ENCODE data around the gene CD44. TPM values are rescaled to one million over a fixed set of nuclear protein-coding genes. Genes with fewer than 3 reads are reported as not detected.

The CD44 gene
- total RNA-seq, 2 donors from 2014 or later, result 408 to 664 TPM

DNA sequence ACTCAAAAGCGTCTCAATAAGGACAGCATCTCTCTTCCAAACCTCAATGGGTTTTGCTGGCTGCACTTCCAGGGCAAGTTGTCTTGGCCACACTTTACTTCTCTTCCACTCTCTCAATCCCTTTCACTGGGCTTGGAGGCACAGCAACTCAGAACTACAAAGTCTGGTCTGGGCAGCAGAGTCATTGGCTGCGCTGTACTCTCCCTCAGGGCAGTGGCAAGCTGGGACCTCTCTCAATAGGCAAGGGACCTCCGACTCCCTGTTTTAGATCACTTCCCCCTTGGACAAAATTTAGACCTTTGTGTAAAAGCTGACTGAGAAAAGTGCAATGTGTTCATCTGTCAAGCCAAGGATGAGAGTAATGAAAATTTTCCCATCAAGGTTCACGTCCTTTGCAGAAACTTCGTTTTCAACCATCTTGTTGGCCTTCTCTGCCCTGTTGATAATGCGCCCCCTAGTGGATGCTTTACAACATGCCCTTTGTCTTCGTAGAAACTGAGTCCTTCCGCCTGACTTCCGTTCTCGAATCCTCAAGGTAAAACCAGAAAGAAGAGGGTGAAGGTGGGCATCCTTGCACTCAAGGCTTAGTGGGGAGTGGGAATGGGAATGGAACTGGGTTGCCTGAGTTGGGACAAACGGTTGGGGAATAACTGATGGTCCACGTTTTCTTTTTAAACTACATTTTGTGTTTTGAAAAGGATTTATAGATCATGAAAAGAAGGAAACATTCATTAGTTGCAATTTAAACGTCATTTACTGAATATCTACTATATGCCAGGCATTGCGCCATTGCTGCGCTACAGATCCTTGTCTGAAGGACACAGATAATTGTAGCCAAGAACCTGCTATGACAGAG, 99.1 kb downstream of the CD44 start:
- H3K9me3 Mint-ChIP-seq, result peaks cover 3% of the 10 kb centered on the region
- H3K27ac Mint-ChIP-seq, result peak overlapping the region; percentile 28

GRCh38 chr11:35238882-35239281, 99.9 kb downstream of the CD44 start:
- H3K27me3 Mint-ChIP-seq, result no peaks in the 10 kb centered on the region
- no peak for ATAC-seq (replicated peaks)
- peaks cover 3% of the 10 kb centered on the region for H3K9me3 Mint-ChIP-seq
- H3K4me3 Mint-ChIP-seq, result no peak overlapping the region
- H3K27ac Mint-ChIP-seq, result no peak overlapping the region
- H3K36me3 Mint-ChIP-seq (ENCODE audit: low read depth), result no peaks in the 10 kb centered on the region
- peaks cover 55% of the 10 kb centered on the region for H3K4me1 Mint-ChIP-seq

More for the DNA sequence above, 99.1 kb downstream of the CD44 start:
- Mint-ChIP-seq H3K4me3 (peak overlapping the region; percentile 9), H3K36me3 (ENCODE audit: low read depth) (no peaks in the 10 kb centered on the region), H3K27me3 (no peaks in the 10 kb centered on the region), H3K4me1 (peaks cover 53% of the 10 kb centered on the region)
- peak; percentile 28 for ATAC-seq (replicated peaks)

- H3K27me3 Mint-ChIP-seq, result no peaks in the 10 kb centered on the region
- peaks cover 3% of the 10 kb centered on the region for H3K9me3 Mint-ChIP-seq
- no peak overlapping the region for H3K27ac Mint-ChIP-seq
- H3K4me1 Mint-ChIP-seq, result peaks cover 56% of the 10 kb centered on the region
- no peaks in the 10 kb centered on the region for H3K36me3 Mint-ChIP-seq (ENCODE audit: low read depth)
- peak; percentile 18 for ATAC-seq (replicated peaks)
- H3K4me3 Mint-ChIP-seq, result no peak overlapping the region
Observed at GRCh38 chr11:35239471-35240075, 100.6 kb downstream of the CD44 start.

DNA sequence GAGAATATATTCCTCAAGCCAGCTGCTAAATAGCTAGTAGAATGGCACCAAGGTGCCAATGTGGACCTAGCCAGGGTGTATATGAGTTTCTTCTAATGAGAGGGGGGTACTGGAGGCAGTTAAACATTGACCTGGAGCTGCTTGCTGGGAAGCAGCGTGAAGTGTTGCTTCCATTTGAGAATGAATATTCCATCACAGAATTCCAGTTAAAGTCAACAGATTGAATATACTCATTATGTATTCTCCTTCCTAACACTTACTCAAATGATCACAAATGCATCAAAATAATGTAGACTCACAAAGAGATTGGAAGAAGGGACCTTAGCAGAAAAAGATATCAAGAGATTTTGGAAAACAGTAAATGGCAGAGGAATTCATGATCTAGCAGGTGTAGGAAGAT, 102.1 kb downstream of the CD44 start:
- H3K27ac Mint-ChIP-seq, result no peak overlapping the region
- H3K27me3 Mint-ChIP-seq, result no peaks in the 10 kb centered on the region
- no peak for ATAC-seq (replicated peaks)
- H3K9me3 Mint-ChIP-seq, result no peaks in the 10 kb centered on the region
- H3K36me3 Mint-ChIP-seq (ENCODE audit: low read depth), result no peaks in the 10 kb centered on the region
- peaks cover 47% of the 10 kb centered on the region for H3K4me1 Mint-ChIP-seq
- no peak overlapping the region for H3K4me3 Mint-ChIP-seq

DNA sequence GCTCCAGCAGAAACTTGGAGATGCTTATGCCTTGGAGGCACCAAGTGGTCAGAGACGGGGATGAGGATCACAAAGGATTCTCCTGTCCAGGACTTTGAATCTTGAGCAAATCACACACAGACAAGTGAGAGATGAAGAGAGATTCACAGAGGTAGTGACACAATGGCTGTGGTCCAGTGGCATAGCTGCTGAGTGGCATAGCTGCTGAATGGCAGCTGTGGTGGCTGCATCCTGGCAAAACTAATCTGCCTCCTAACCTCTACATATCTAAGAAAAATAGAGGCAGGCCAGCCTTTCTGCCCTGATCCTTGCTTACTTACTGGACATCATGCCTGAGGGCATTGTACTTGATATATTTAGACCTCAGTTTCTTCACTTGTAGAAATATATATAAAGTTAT, 102.6 kb downstream of the CD44 start:
- Mint-ChIP-seq H3K9me3 (no peaks in the 10 kb centered on the region), H3K27ac (no peak overlapping the region), H3K4me1 (peaks cover 47% of the 10 kb centered on the region), H3K4me3 (no peak overlapping the region), H3K36me3 (ENCODE audit: low read depth) (no peaks in the 10 kb centered on the region), H3K27me3 (no peaks in the 10 kb centered on the region)
- ATAC-seq (replicated peaks), result no peak

DNA sequence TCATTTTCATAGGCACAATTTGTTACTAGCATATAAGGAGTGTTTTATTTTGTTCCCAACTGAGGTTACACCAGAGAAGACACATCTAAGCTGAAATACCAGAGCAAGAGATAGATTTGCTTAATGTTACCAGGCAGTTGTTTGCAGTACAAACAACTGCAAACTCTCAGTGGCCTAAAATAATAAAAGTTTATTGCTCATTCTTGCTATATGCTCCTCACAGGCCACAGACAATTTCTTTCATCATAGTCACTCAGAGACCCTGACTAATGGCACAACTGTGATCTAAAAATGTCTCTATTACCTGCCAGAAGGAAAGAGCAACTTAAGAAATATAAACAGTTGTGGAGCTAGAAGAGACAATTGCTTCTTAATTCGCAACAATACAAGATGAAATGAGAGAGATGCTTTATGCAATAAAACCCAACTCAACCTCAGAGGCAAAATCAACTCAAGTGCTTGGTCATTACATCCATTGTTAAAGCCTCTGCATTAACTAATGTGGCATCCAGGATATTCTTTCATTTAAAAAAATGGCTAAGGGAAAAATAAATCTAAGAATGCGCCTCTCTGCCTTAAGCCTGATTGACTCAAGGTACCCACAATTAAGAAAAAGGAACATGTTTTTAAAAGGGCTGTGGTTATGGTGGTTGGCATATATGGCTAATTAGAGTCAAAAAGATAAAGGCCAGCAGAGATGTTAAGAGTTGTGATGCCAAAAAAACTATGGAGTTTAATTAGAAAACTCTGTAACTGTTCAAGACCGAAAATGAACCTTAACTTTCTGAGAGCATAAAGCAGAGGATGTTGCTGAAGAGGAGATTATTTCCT, 103.7 kb downstream of the CD44 start:
- Mint-ChIP-seq H3K9me3 (no peaks in the 10 kb centered on the region), H3K27me3 (no peaks in the 10 kb centered on the region), H3K36me3 (ENCODE audit: low read depth) (no peaks in the 10 kb centered on the region), H3K4me1 (peaks cover 49% of the 10 kb centered on the region), H3K27ac (peak overlapping the region; percentile 49), H3K4me3 (peak overlapping the region; percentile 8)
- peak; percentile 41 for ATAC-seq (replicated peaks)

DNA sequence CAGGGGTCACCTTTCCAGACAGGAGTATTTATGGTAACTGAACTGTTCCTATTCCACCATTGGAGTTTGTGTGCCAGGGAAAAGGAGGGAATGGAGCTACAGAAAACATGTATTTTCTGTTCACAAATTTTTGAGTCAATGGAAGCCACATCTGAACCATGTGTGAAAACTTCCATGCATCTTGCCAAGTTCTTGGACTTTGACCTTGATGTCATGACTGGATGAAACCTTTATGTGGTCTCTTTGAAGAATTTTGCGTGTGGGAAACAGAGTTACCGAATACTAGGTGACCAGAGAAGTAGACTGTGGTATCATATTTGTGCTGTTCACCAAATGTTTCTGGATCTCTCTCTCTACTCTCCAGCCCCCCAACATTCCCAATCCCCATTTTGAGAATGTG, 104.8 kb downstream of the CD44 start:
- Mint-ChIP-seq H3K9me3 (no peaks in the 10 kb centered on the region), H3K27ac (no peak overlapping the region), H3K4me1 (peaks cover 46% of the 10 kb centered on the region), H3K4me3 (no peak overlapping the region), H3K27me3 (no peaks in the 10 kb centered on the region), H3K36me3 (ENCODE audit: low read depth) (no peaks in the 10 kb centered on the region)
- ATAC-seq (replicated peaks), result no peak

- Mint-ChIP-seq H3K4me3 (no peak overlapping the region), H3K9me3 (peaks cover 4% of the 10 kb centered on the region), H3K27ac (no peak overlapping the region), H3K27me3 (no peaks in the 10 kb centered on the region), H3K36me3 (ENCODE audit: low read depth) (no peaks in the 10 kb centered on the region), H3K4me1 (peaks cover 46% of the 10 kb centered on the region)
- ATAC-seq (replicated peaks), result no peak
Observed at GRCh38 chr11:35245056-35245455, 106.1 kb downstream of the CD44 start.

GRCh38 chr11:35245786-35246185, 106.8 kb downstream of the CD44 start:
- ATAC-seq (replicated peaks), result no peak

GRCh38 chr11:35246745-35247144, 107.8 kb downstream of the CD44 start:
- Mint-ChIP-seq H3K4me1 (peaks cover 40% of the 10 kb centered on the region), H3K36me3 (ENCODE audit: low read depth) (no peaks in the 10 kb centered on the region), H3K9me3 (peaks cover 4% of the 10 kb centered on the region), H3K4me3 (no peak overlapping the region), H3K27ac (no peak overlapping the region), H3K27me3 (no peaks in the 10 kb centered on the region)
- ATAC-seq (replicated peaks), result no peak

More at GRCh38 chr11:35245786-35246185, 106.8 kb downstream of the CD44 start:
- H3K27ac Mint-ChIP-seq, result no peak overlapping the region
- H3K9me3 Mint-ChIP-seq, result peaks cover 4% of the 10 kb centered on the region
- H3K4me3 Mint-ChIP-seq, result no peak overlapping the region
- no peaks in the 10 kb centered on the region for H3K27me3 Mint-ChIP-seq
- H3K4me1 Mint-ChIP-seq, result peaks cover 46% of the 10 kb centered on the region
- H3K36me3 Mint-ChIP-seq (ENCODE audit: low read depth), result no peaks in the 10 kb centered on the region

DNA sequence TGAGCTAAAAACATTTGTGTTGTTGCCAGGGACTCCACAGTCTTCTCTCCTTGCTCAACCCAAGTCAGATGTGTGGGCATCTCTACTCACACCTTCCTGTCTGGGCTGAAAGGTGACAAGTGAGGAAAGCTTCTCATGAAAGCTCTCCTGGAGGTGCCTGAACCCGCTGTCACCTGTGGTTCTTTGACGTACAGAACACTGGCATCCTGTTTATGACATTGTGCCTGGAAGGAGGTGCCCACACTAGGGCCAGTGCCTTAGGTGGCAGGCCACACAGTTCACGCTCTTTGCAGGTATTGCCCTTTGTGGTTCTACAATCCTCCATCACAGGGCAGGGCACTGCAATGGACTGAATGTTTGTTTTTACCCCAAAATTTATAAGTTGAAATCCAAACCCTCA, 108.5 kb downstream of the CD44 start:
- no peaks in the 10 kb centered on the region for H3K27me3 Mint-ChIP-seq
- ATAC-seq (replicated peaks), result peak; percentile 88
- H3K27ac Mint-ChIP-seq, result peak overlapping the region; percentile 61
- H3K4me1 Mint-ChIP-seq, result peaks cover 36% of the 10 kb centered on the region
- peaks cover 4% of the 10 kb centered on the region for H3K9me3 Mint-ChIP-seq
- peak overlapping the region; percentile 42 for H3K4me3 Mint-ChIP-seq
- H3K36me3 Mint-ChIP-seq (ENCODE audit: low read depth), result no peaks in the 10 kb centered on the region

DNA sequence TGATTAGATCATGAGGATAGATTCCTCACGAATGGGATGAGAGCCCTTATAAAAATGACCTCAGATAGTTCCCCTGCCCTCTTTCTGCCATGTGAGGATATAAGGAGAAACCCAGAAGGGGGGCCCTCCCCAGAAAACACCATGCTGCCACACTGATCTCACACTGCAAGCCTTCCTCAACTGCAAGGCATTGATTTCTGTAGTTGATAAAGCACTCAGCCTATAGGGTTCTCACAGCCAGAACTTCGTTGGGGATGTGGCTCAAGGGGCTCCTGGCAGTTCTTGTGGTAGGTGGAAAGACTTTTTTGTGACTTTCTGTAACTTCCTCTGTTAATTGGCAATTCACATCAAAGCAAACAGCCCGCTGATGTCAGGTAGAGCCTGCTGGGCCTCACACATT, 108.9 kb downstream of the CD44 start:
- Mint-ChIP-seq H3K4me3 (peak overlapping the region; percentile 42), H3K27ac (peak overlapping the region; percentile 61)

GRCh38 chr11:35248558-35249323, 109.8 kb downstream of the CD44 start:
- Mint-ChIP-seq H3K4me3 (no peak overlapping the region), H3K27me3 (no peaks in the 10 kb centered on the region), H3K9me3 (peaks cover 4% of the 10 kb centered on the region), H3K4me1 (peaks cover 27% of the 10 kb centered on the region), H3K27ac (no peak overlapping the region), H3K36me3 (ENCODE audit: low read depth) (no peaks in the 10 kb centered on the region)
- ATAC-seq (replicated peaks), result no peak

More for the DNA sequence above, 108.9 kb downstream of the CD44 start:
- Mint-ChIP-seq H3K36me3 (ENCODE audit: low read depth) (no peaks in the 10 kb centered on the region), H3K9me3 (peaks cover 4% of the 10 kb centered on the region), H3K4me1 (peaks cover 31% of the 10 kb centered on the region), H3K27me3 (no peaks in the 10 kb centered on the region)
- peak; percentile 61 for ATAC-seq (replicated peaks)

DNA sequence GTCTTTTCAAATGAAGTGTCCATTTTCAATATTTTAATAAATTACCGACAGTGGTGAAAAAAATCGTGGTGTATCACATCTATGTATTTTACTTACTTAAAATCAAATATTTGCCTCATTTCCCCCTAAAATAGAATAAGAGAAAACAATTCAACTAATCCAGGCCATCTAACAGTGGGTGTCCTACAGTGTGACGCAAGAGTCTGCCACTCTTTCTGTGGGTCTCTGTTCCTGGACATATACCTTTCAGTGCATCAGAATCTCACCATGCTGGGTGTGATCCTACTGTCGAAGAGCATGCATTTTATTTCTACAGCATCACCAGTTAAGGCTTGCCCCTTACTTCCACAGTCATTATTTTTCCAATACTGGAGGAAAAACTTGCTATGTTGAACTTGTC, 111.2 kb downstream of the CD44 start:
- H3K9me3 Mint-ChIP-seq, result peaks cover 4% of the 10 kb centered on the region
- peaks cover 24% of the 10 kb centered on the region for H3K4me1 Mint-ChIP-seq
- ATAC-seq (replicated peaks), result no peak
- H3K36me3 Mint-ChIP-seq (ENCODE audit: low read depth), result no peaks in the 10 kb centered on the region
- no peak overlapping the region for H3K27ac Mint-ChIP-seq
- H3K27me3 Mint-ChIP-seq, result no peaks in the 10 kb centered on the region
- H3K4me3 Mint-ChIP-seq, result no peak overlapping the region
